CD4-positive, CD25-positive, alpha-beta regulatory T cell (primary cell): Measurements from ENCODE around the gene TCEA3. TPM values are rescaled to one million over a fixed set of nuclear protein-coding genes. Genes with fewer than 3 reads are reported as not detected.
"Not testable (repeated sequence)": the region's sequence is repeated elsewhere in the genome, so short reads cannot be mapped to it uniquely, and the experiment has no call there.

ENCODE experiments used
- ATAC-seq, 2 donors: fragments of 150-1000 bp; cut with Tn5 transposase; one replicate each; pipeline ENCODE4 v1.10.0; 2021; ENCODE audit warnings: low read depth in 2 of 2, moderate number of reproducible peaks in 2 of 2, moderate library complexity in 1 of 2
- DNase-seq, 3 donors: peaks; one replicate each; pipeline versions ENCODE4 v3.0.0 to v3.0.0-alpha.2; 2012 to 2022; ENCODE audit warnings: mixed read lengths in 1 of 3
- H3K27ac ChIP-seq: one replicate; pipeline ENCODE4 v1.7.0; 2013; ENCODE audit warnings: mild to moderate bottlenecking, low read length; ENCODE audit not compliant: insufficient read depth, poor library complexity, severe bottlenecking
- H3K27me3 ChIP-seq: one replicate; pipeline ENCODE4 v1.7.0; 2013; ENCODE audit warnings: low read length; ENCODE audit not compliant: control insufficient read depth, insufficient read depth
- H3K36me3 ChIP-seq: one replicate; pipeline ENCODE4 v1.7.0; 2013; ENCODE audit warnings: mild to moderate bottlenecking, low read length, moderate library complexity; ENCODE audit not compliant: control insufficient read depth, insufficient read depth
- H3K4me1 ChIP-seq: 2 replicates; pipeline ENCODE4 v1.7.0; 2013; ENCODE audit warnings: mild to moderate bottlenecking, low read length; ENCODE audit not compliant: insufficient read depth, control insufficient read depth, poor library complexity, severe bottlenecking
- H3K4me3 ChIP-seq: one replicate; pipeline ENCODE4 v1.7.0; 2013; ENCODE audit warnings: low read depth, mild to moderate bottlenecking, low read length, moderate library complexity
- H3K9me3 ChIP-seq, 2 experiments: 1 replicate in 1 of 2; 2 replicates in 1 of 2; pipeline ENCODE4 v1.7.0; 2013; ENCODE audit warnings: low read length in 2 of 2, mild to moderate bottlenecking in 1 of 2, moderate library complexity in 1 of 2; ENCODE audit not compliant: control insufficient read depth in 2 of 2
- H3K27ac Mint-ChIP-seq, 3 donors: one replicate each; pipeline ENCODE4 v1.8.0; 2020 to 2022; ENCODE audit warnings: mild to moderate bottlenecking in 3 of 3, mixed read lengths in 3 of 3, moderate library complexity in 2 of 3
- H3K27me3 Mint-ChIP-seq: one replicate; pipeline ENCODE4 v1.8.0; 2022; ENCODE audit warnings: mild to moderate bottlenecking, mixed read lengths
- H3K36me3 Mint-ChIP-seq: one replicate; pipeline ENCODE4 v1.8.0; 2020; ENCODE audit warnings: mixed read lengths
- H3K4me1 Mint-ChIP-seq, 4 donors: one replicate each; pipeline ENCODE4 v1.8.0; 2020 to 2022; ENCODE audit warnings: mixed read lengths in 4 of 4, mild to moderate bottlenecking in 1 of 4
- H3K4me3 Mint-ChIP-seq, 4 donors: one replicate each; pipeline ENCODE4 v1.8.0; 2020 to 2022; ENCODE audit warnings: mild to moderate bottlenecking in 4 of 4, mixed read lengths in 4 of 4, moderate library complexity in 3 of 4
- H3K9me3 Mint-ChIP-seq, 7 donors: one replicate each; pipeline ENCODE4 v1.8.0; 2020 to 2022; ENCODE audit warnings: mixed read lengths in 7 of 7, mild to moderate bottlenecking in 3 of 7, moderate library complexity in 2 of 7
- polyA plus RNA-seq, 4 donors: library from polyadenylated mRNA; unstranded; fragments of 300-500 nt; fragmentation: Illumina TruSeq; gene quantifications; one replicate each; pipeline ENCODE4 v1.2.3, GENCODE V29; 2021
- total RNA-seq: library from RNA; stranded (reverse); gene quantifications from one replicate; pipeline ENCODE4 v1.2.3, GENCODE V29; 2022

Gene TCEA3
- total and polyA plus RNA-seq, 5 donors from 2014 or later: 7.7 to 23.2 (median 8.5) TPM

DNA sequence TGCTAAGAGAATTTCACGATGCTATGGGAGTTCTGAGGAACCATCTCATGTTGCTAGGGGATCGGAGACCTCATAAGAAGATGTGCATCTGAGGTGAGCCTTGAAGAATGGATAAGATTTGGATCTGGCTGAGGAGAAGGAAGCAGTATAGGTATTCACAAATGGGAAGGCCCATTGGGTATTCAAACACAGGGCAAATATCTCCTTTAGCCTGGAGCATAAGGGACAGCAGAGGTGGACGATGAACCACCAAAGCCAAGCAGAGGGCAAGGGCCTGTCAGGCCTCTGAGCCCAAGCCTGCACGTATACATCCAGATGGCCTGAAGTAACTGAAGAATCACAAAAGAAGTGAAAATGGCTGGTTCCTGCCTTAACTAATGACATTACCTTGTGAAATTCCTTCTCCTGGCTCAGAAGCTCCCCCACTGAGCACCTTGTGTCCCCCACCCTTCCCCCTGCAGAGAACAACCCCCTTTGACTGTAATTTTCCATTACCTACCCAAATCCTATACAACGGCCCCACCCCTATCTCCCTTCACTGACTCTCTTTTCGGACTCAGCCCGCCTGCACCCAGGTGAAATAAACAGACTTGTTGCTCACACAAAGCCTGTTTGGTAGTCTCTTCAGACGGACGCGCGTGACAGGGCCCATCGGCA is 50.3 kb downstream of the TCEA3 start:
- peaks cover 0 to 13% (median 2%) of the 10 kb centered on the region in 4 donors for H3K4me1 Mint-ChIP-seq
- not testable (repeated sequence) for ATAC-seq, H3K4me1 ChIP-seq, H3K27me3 Mint-ChIP-seq, H3K4me3 Mint-ChIP-seq, H3K9me3 Mint-ChIP-seq, H3K36me3 Mint-ChIP-seq, H3K36me3 ChIP-seq, DNase-seq, H3K27ac Mint-ChIP-seq, H3K27me3 ChIP-seq, H3K4me3 ChIP-seq, H3K9me3 ChIP-seq, H3K27ac ChIP-seq

DNA sequence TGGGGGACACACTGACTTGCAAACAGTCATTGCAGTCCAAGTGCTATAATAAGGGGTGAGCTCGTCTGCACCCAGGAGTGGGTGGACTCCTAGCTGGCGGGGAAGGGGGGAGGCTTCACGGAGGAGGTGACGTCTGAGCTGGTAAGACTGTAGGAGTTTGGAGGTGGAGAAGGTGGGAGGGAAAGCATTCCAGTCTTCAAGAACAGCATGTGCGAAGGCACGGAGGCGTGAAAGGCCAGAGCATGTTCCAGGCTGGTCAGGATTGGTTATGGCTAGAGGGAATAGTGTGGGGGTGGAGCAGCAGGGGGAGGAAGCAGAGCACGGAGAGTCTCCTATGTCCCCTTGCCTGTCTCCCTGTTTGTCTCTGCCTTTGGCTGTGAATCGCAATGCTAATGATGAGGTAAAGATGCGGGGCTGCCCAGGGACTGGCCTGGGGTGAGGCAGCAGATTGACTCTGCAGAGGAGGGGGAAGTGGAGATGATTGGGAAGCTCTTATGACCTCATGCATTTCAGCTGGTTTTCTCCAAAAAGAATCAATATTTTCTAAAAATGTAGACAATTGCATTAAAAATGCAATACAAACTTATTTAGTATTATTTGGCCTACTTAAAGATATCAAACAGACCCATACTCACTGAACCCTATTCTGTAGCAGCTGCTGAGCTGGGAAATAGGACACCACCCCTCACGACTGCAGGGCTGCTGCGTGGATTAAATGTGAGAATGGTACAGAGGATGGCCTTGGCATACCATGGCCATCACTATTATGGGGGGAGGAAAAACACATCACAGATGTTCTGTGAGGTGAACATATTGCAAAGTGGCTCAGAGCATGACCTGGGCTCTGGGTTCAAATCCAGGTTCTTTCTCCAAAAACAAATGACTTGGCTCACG is 52.3 kb downstream of the TCEA3 start:
- Histone ChIP-seq H3K36me3 (no peaks in the 10 kb centered on the region), H3K27ac (no peak overlapping the region), H3K27me3 (no peaks in the 10 kb centered on the region), H3K9me3 (no peaks in the 10 kb centered on the region), H3K4me3 (no peak overlapping the region), H3K4me1 (peaks cover 18% of the 10 kb centered on the region)
- no peaks in the 10 kb centered on the region for H3K36me3 Mint-ChIP-seq
- peaks cover 0 to 3% (median 0%) of the 10 kb centered on the region in 7 donors for H3K9me3 Mint-ChIP-seq
- peak overlapping the region in 1 of 3 donors; percentile 14 for H3K27ac Mint-ChIP-seq
- no peak for ATAC-seq
- H3K27me3 Mint-ChIP-seq: no peaks in the 10 kb centered on the region
- peak overlapping the region in 2 of 4 donors; percentile 27 to 32 for H3K4me3 Mint-ChIP-seq
- no peak for DNase-seq
- peaks cover 5 to 23% (median 6%) of the 10 kb centered on the region in 4 donors for H3K4me1 Mint-ChIP-seq

- Mint-ChIP-seq H3K4me3 (peak overlapping the region in 3 of 4 donors; percentile 96 to 99 (median 99)), H3K9me3 (peaks cover 0 to 3% (median 0%) of the 10 kb centered on the region in 7 donors), H3K27ac (no peak overlapping the region), H3K36me3 (peaks cover 11% of the 10 kb centered on the region), H3K4me1 (peaks cover 15 to 35% (median 19%) of the 10 kb centered on the region in 4 donors), H3K27me3 (no peaks in the 10 kb centered on the region)
- H3K4me1 ChIP-seq: peaks cover 22% of the 10 kb centered on the region
- ATAC-seq: no peak
- no peak overlapping the region for H3K27ac ChIP-seq
- no peaks in the 10 kb centered on the region for H3K27me3 ChIP-seq
- DNase-seq: no peak
- no peaks in the 10 kb centered on the region for H3K9me3 ChIP-seq
- H3K36me3 ChIP-seq: no peaks in the 10 kb centered on the region
- no peak overlapping the region for H3K4me3 ChIP-seq
Measured at GRCh38 chr1:23370709-23371584, 53.6 kb downstream of the TCEA3 start.

- H3K27me3 Mint-ChIP-seq: no peaks in the 10 kb centered on the region
- H3K9me3 Mint-ChIP-seq: peaks cover 0 to 4% (median 0%) of the 10 kb centered on the region in 7 donors
- no peaks in the 10 kb centered on the region for H3K9me3 ChIP-seq
- no peaks in the 10 kb centered on the region for H3K27me3 ChIP-seq
- H3K4me3 ChIP-seq: no peak overlapping the region
- H3K4me3 Mint-ChIP-seq: peak overlapping the region; percentile 96 to 99 (median 99)
- no peak overlapping the region for H3K27ac ChIP-seq
- peaks cover 17 to 37% (median 19%) of the 10 kb centered on the region in 4 donors for H3K4me1 Mint-ChIP-seq
- H3K36me3 Mint-ChIP-seq: peaks cover 14% of the 10 kb centered on the region
- H3K27ac Mint-ChIP-seq: no peak overlapping the region
- DNase-seq (no peak), ATAC-seq (no peak)
- no peaks in the 10 kb centered on the region for H3K36me3 ChIP-seq
- peaks cover 22% of the 10 kb centered on the region for H3K4me1 ChIP-seq
Measured at GRCh38 chr1:23370330-23370708, 54.2 kb downstream of the TCEA3 start.

- Mint-ChIP-seq H3K36me3 (peaks cover 14% of the 10 kb centered on the region), H3K27me3 (no peaks in the 10 kb centered on the region), H3K27ac (peak within 1 kb of the TSS; percentile 90 to 99 (median 96)), H3K9me3 (peaks cover 0 to 8% (median 0%) of the 10 kb centered on the region in 7 donors), H3K4me1 (peaks cover 17 to 37% (median 19%) of the 10 kb centered on the region in 4 donors), H3K4me3 (peak within 1 kb of the TSS; percentile 96 to 99 (median 99))
- Histone ChIP-seq H3K4me1 (peaks cover 22% of the 10 kb centered on the region), H3K4me3 (peak within 1 kb of the TSS; percentile 99), H3K27me3 (no peaks in the 10 kb centered on the region), H3K27ac (peak within 1 kb of the TSS; percentile 90), H3K9me3 (peaks cover 0 to 1% of the 10 kb centered on the region in 2 experiments), H3K36me3 (peaks cover 4% of the 10 kb centered on the region)
- DNase-seq (peak in 2 of 3 donors; percentile 34 to 37), ATAC-seq (no peak)
Measured at GRCh38 chr1:23369335-23370013, 55.1 kb downstream of the TCEA3 start, which contains the start of gene ZNF436. Gene ZNF436, minus strand, starts transcription at chr1:23369836. Its CDS starts 1,831 bp downstream, at chr1:23368005.

GRCh38 chr1:23368562-23369334 is 55.8 kb downstream of the TCEA3 start:
- Mint-ChIP-seq H3K27me3 (no peaks in the 10 kb centered on the region), H3K9me3 (peaks cover 0 to 10% (median 0%) of the 10 kb centered on the region in 7 donors), H3K4me1 (peaks cover 17 to 37% (median 19%) of the 10 kb centered on the region in 4 donors), H3K27ac (peak overlapping the region; percentile 90 to 99 (median 96)), H3K4me3 (peak overlapping the region; percentile 96 to 99 (median 99)), H3K36me3 (peaks cover 14% of the 10 kb centered on the region)
- ATAC-seq: peak; percentile 76 to 80
- peak overlapping the region; percentile 99 for H3K4me3 ChIP-seq
- peak; percentile 82 to 93 (median 85) for DNase-seq
- H3K27ac ChIP-seq: peak overlapping the region; percentile 90
- H3K4me1 ChIP-seq: peaks cover 22% of the 10 kb centered on the region
- H3K36me3 ChIP-seq: peaks cover 9% of the 10 kb centered on the region
- no peaks in the 10 kb centered on the region for H3K27me3 ChIP-seq
- peaks cover 0 to 5% of the 10 kb centered on the region in 2 experiments for H3K9me3 ChIP-seq
